Coronary artery (tissue), 2 donors: ENCODE data around the gene SPACDR.

Source experiments
- DNase-seq: peaks from one replicate; pipeline ENCODE4 v3.0.0-alpha.2; 2017; ENCODE audit warnings: low spot score
- H3K27ac ChIP-seq, 2 donors: fragments of 200-600 bp; sonication (generic); one replicate each; pipeline ENCODE4 v1.5.1; 2016 to 2019
- H3K4me3 ChIP-seq: fragments of 200-600 bp; sonication (generic); 2 replicates; pipeline ENCODE4 v1.5.1; 2016; ENCODE audit warnings: mild to moderate bottlenecking, moderate library complexity
- TF ChIP-seq, protein P1 (sequence below): fragments of 200-600 bp; sonication (generic); IDR thresholded peaks from one replicate; pipeline ENCODE4 v1.5.1; 2019; ENCODE audit warnings: antibody characterized with exemption

SPACDR gene

GRCh38 chr7:100413346-100413745 lies 50.7 kb downstream of the SPACDR start:
- H3K4me3 ChIP-seq: no peak overlapping the region
- H3K27ac ChIP-seq: no peak overlapping the region
- no peak for DNase-seq
- TF ChIP-seq, protein P1, sequence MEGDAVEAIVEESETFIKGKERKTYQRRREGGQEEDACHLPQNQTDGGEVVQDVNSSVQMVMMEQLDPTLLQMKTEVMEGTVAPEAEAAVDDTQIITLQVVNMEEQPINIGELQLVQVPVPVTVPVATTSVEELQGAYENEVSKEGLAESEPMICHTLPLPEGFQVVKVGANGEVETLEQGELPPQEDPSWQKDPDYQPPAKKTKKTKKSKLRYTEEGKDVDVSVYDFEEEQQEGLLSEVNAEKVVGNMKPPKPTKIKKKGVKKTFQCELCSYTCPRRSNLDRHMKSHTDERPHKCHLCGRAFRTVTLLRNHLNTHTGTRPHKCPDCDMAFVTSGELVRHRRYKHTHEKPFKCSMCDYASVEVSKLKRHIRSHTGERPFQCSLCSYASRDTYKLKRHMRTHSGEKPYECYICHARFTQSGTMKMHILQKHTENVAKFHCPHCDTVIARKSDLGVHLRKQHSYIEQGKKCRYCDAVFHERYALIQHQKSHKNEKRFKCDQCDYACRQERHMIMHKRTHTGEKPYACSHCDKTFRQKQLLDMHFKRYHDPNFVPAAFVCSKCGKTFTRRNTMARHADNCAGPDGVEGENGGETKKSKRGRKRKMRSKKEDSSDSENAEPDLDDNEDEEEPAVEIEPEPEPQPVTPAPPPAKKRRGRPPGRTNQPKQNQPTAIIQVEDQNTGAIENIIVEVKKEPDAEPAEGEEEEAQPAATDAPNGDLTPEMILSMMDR: no peak

- no peak for DNase-seq
- Histone ChIP-seq H3K4me3 (no peak overlapping the region), H3K27ac (no peak overlapping the region)
- TF ChIP-seq, protein P1: no peak
Measured at GRCh38 chr7:100411101-100411500, 53.0 kb downstream of the SPACDR start.

- TF ChIP-seq, protein P1: peak; percentile 44
- no peak overlapping the region for H3K27ac ChIP-seq
- H3K4me3 ChIP-seq: no peak overlapping the region
- no peak for DNase-seq
Measured at GRCh38 chr7:100407285-100408180, 56.5 kb downstream of the SPACDR start.

DNA sequence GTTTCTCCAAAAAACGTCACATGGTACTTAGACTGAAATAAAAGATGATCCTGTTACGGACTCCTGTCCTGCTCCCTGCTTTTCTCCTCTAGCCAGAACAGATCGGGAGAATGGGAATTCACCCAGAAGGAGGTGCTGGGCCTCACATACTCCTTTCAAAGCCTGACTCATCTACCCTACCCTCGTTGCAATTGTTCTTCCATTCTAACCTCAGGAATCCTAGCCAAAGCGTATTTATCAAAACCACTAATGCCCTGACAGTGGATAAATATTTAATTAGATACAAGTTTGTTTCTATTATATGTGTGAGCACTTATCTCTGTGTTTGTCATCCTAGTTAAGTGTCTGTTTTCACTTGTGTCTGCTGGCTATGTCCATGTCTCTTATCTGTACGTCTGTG lies 57.3 kb downstream of the SPACDR start:
- no peak for DNase-seq
- TF ChIP-seq, protein P1: no peak
- Histone ChIP-seq H3K4me3 (no peak overlapping the region), H3K27ac (no peak overlapping the region)
